Fibroblast of villous mesenchyme (primary cell): Measurements from ENCODE around the gene TMEM132D. TPM values are rescaled to one million over a fixed set of nuclear protein-coding genes. Genes with fewer than 3 reads are reported as not detected.

Experiments
- DNase-seq: peaks from one replicate; pipeline ENCODE4 v3.0.0-alpha.2; 2010; ENCODE audit warnings: low read depth
- H3K4me3 ChIP-seq: 2 replicates; pipeline ENCODE4 v1.5.1; 2011; ENCODE audit warnings: low read depth, mild to moderate bottlenecking, low read length
- CTCF ChIP-seq: IDR thresholded peaks from 2 replicates; pipeline ENCODE4 v1.5.1; 2012; ENCODE audit warnings: low read depth, mild to moderate bottlenecking, low read length; ENCODE audit not compliant: insufficient read depth
- total RNA-seq: library from RNA; depleted of rRNA; stranded (reverse); fragments of >200 nt; gene quantifications from 2 replicates; pipeline ENCODE4 v1.2.3, GENCODE V29; 2012

The TMEM132D gene
- total RNA-seq, 1 donor: not detected

DNA sequence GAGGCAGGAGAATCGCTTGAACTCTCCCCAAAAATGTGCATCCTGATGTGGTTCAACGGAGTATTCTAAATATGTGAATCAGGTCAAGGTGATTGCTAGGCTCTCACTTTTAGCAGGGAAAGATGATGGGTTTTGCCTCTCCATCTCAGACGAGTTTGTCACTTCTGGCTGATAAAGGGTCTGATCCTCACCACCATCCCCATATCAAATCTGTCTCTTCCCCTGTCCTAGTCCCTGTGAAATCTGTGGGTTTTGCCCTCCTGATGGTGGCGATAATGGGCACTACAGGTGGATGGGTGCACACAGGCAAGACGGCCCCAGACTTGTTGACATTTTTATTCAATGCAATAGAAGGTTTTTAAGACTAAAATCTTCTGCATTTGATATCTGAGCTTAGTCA, 665.9 kb downstream of the TMEM132D start:
- no peak for DNase-seq
- TF ChIP-seq CTCF: no peak

DNA sequence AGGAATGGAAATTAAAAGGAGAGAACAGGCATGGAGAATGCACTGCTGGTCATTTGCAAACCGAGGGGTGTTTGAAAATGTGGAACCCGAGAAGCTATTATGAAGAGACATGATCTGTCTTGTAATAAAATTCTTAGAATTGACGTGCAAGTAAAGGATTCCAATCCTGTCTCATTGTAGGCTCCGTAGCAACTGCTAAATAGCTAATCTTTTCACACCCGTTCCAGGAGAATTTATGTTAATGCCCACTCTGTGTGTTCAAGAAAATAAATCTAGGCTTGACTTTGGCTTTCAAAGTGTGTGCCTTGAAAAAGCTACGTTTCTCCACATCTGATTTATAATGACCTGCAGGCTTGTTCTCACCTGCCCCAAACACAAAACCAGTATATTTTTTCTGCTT, 669.6 kb downstream of the TMEM132D start:
- no peak for TF ChIP-seq CTCF
- H3K4me3 ChIP-seq: no peak overlapping the region
- DNase-seq: no peak

More for the DNA sequence above, 665.9 kb downstream of the TMEM132D start:
- no peak overlapping the region for H3K4me3 ChIP-seq

- H3K4me3 ChIP-seq: no peak overlapping the region
- DNase-seq: no peak
- TF ChIP-seq CTCF: no peak
Observed at GRCh38 chr12:129231491-129231890, 672.3 kb downstream of the TMEM132D start.

DNA sequence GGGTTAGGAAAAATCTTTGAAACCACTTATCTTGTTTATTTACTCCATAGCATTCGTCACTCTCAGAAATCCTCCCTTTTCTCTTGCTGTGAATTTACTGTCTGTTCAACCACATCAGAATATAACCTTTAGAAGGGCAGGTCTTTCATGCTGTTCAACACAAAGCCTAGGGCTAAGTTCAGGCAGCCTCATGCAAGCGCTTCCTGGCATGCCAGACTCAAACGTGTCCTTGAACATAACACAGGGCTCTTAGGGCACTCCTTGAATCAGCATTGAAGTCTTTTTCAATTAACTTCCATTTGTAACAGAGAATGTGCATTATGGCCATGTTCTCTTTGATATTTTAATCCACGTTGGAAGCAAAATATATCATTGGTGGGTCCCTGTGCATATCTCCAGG, 672.8 kb downstream of the TMEM132D start:
- H3K4me3 ChIP-seq: no peak overlapping the region
- DNase-seq: no peak
- no peak for TF ChIP-seq CTCF

GRCh38 chr12:129226851-129227250, 677.0 kb downstream of the TMEM132D start:
- no peak for TF ChIP-seq CTCF
- H3K4me3 ChIP-seq: no peak overlapping the region
- DNase-seq: no peak

GRCh38 chr12:129226005-129226404, 677.8 kb downstream of the TMEM132D start:
- no peak for TF ChIP-seq CTCF
- no peak for DNase-seq
- no peak overlapping the region for H3K4me3 ChIP-seq

DNA sequence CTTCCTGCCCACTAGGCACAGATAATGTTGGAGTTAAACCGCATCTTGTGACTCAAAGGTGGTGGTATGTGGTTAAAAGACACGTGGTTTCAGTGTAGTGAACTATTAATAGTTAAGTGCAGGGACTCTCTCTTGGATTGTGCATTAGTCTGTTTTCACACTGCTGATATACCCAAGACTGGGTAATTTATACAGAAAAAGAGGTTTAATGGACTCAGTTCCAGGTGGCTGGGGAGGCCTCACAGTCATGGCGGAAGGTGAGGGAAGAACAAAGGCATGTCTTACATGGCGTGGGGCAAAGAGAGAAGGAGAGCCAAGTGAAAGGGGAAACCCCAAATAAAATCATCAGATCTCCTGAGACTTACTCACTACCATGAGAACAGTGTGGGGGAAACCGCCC, 688.3 kb downstream of the TMEM132D start:
- TF ChIP-seq CTCF: no peak
- DNase-seq: no peak
- no peak overlapping the region for H3K4me3 ChIP-seq
